ENCODE data around the gene CHTF18. TPM values are rescaled to one million over a fixed set of nuclear protein-coding genes. Genes with fewer than 3 reads are reported as not detected.
A peak's percentile ranks its signal among the peaks of the same experiment; 100 is the strongest.

The CHTF18 gene
- total RNA-seq, 2 donors from 2014 or later: 65.4 to 87.1 TPM

DNA sequence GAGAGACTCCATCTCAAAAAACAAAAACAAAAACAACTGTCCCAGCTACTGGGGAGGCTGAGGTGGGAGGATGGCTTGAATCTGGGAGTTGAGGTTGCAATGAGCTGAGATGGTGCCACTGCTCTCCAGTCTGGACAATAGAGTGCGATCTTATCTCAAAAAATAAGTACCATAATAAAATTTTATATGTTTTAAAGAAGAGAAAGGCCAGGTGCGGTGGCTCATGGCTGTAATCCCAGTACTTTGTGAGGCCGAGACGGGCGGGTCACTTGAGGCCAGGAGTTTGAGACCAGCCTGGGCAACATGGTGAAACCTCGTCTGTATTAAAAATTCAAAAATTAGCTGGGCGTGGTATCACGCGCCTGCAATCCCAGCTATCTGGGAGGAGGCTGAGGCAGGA lies 11.6 kb upstream of the CHTF18 start:
- no peaks in the 10 kb centered on the region for H3K36me3 Mint-ChIP-seq (ENCODE audit: low read depth)
- H3K4me3 Mint-ChIP-seq: no peak overlapping the region
- no peak overlapping the region for H3K27ac Mint-ChIP-seq
- no peak for ATAC-seq (replicated peaks)
- H3K4me1 Mint-ChIP-seq: no peaks in the 10 kb centered on the region
- peaks cover 3% of the 10 kb centered on the region for H3K27me3 Mint-ChIP-seq
- no peaks in the 10 kb centered on the region for H3K9me3 Mint-ChIP-seq

- ATAC-seq (replicated peaks): no peak
- peaks cover 3% of the 10 kb centered on the region for H3K27me3 Mint-ChIP-seq
- H3K4me3 Mint-ChIP-seq: no peak overlapping the region
These were observed 10.6 kb upstream of the CHTF18 start for GRCh38 chr16:777826-778225.

DNA sequence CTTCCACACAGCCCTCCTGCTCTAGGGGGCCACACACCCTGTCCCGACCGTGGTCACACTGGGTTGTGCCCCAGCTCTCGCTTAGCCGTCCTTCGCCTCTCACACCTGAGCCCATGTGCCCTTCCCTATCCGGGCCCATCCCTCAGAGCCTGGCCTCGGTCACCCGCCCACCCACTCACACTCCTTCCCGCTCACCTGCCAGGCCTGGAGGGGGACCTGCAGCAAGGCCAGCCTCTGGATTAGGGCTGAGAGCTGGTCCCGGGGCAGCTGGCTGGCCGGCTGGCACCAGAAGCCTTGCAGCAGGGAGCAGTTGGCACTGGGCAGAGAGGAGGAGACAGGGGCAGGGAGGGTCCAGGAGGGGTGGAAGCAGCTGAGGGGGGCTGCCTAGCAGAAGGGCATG lies 10.0 kb upstream of the CHTF18 start:
- no peak for ATAC-seq (replicated peaks)
- H3K27ac Mint-ChIP-seq: no peak overlapping the region
- H3K4me1 Mint-ChIP-seq: no peaks in the 10 kb centered on the region
- H3K36me3 Mint-ChIP-seq (ENCODE audit: low read depth): no peaks in the 10 kb centered on the region
- H3K27me3 Mint-ChIP-seq: peaks cover 3% of the 10 kb centered on the region
- H3K4me3 Mint-ChIP-seq: no peak overlapping the region
- no peaks in the 10 kb centered on the region for H3K9me3 Mint-ChIP-seq

More at GRCh38 chr16:777826-778225, 10.6 kb upstream of the CHTF18 start:
- Mint-ChIP-seq H3K36me3 (ENCODE audit: low read depth) (no peaks in the 10 kb centered on the region), H3K9me3 (no peaks in the 10 kb centered on the region), H3K4me1 (no peaks in the 10 kb centered on the region), H3K27ac (no peak overlapping the region)

GRCh38 chr16:778909-779527 lies 9.4 kb upstream of the CHTF18 start:
- Mint-ChIP-seq H3K36me3 (ENCODE audit: low read depth) (no peaks in the 10 kb centered on the region), H3K27me3 (peaks cover 3% of the 10 kb centered on the region)

GRCh38 chr16:779561-779960 lies 8.9 kb upstream of the CHTF18 start:
- Mint-ChIP-seq H3K4me1 (no peaks in the 10 kb centered on the region), H3K9me3 (no peaks in the 10 kb centered on the region), H3K27ac (no peak overlapping the region), H3K36me3 (ENCODE audit: low read depth) (no peaks in the 10 kb centered on the region), H3K4me3 (no peak overlapping the region), H3K27me3 (peaks cover 3% of the 10 kb centered on the region)
- no peak for ATAC-seq (replicated peaks)

More at GRCh38 chr16:778909-779527, 9.4 kb upstream of the CHTF18 start:
- peak; percentile 35 for ATAC-seq (replicated peaks)
- no peak overlapping the region for H3K4me3 Mint-ChIP-seq
- no peaks in the 10 kb centered on the region for H3K4me1 Mint-ChIP-seq
- no peak overlapping the region for H3K27ac Mint-ChIP-seq
- H3K9me3 Mint-ChIP-seq: no peaks in the 10 kb centered on the region

- no peaks in the 10 kb centered on the region for H3K4me1 Mint-ChIP-seq
- H3K27ac Mint-ChIP-seq: no peak overlapping the region
- no peak overlapping the region for H3K4me3 Mint-ChIP-seq
- ATAC-seq (replicated peaks): no peak
- H3K9me3 Mint-ChIP-seq: no peaks in the 10 kb centered on the region
- no peaks in the 10 kb centered on the region for H3K36me3 Mint-ChIP-seq (ENCODE audit: low read depth)
- peaks cover 3% of the 10 kb centered on the region for H3K27me3 Mint-ChIP-seq
These were observed 8.1 kb upstream of the CHTF18 start for GRCh38 chr16:780296-780695.

GRCh38 chr16:781346-782010 lies 6.9 kb upstream of the CHTF18 start:
- peaks cover 3% of the 10 kb centered on the region for H3K27me3 Mint-ChIP-seq
- ATAC-seq (replicated peaks): no peak
- no peaks in the 10 kb centered on the region for H3K4me1 Mint-ChIP-seq
- H3K36me3 Mint-ChIP-seq (ENCODE audit: low read depth): no peaks in the 10 kb centered on the region
- H3K27ac Mint-ChIP-seq: no peak overlapping the region
- no peaks in the 10 kb centered on the region for H3K9me3 Mint-ChIP-seq
- H3K4me3 Mint-ChIP-seq: no peak overlapping the region

DNA sequence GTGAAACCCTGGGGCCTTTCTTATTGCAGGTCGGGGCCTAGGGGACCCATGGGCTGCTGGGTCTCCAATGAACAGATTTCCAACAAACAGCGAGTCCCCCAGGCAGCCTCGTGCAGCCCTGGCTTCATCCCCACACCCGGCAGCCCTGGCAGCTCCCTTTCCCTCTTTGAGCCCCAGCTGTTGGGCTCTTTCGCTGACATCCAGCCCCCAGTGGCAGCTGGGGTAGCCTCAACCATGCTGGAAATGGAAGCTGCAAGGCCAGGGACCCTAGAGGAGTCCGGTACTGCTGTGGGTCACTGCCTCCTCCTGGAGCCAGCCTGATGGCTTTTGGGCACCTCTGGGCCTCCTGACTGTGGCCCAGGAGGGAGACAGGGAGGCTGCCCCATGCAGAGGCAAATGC lies 6.2 kb upstream of the CHTF18 start:
- H3K27ac Mint-ChIP-seq: no peak overlapping the region
- no peaks in the 10 kb centered on the region for H3K4me1 Mint-ChIP-seq
- peaks cover 3% of the 10 kb centered on the region for H3K27me3 Mint-ChIP-seq
- H3K36me3 Mint-ChIP-seq (ENCODE audit: low read depth): no peaks in the 10 kb centered on the region
- no peak overlapping the region for H3K4me3 Mint-ChIP-seq
- no peaks in the 10 kb centered on the region for H3K9me3 Mint-ChIP-seq
- no peak for ATAC-seq (replicated peaks)

DNA sequence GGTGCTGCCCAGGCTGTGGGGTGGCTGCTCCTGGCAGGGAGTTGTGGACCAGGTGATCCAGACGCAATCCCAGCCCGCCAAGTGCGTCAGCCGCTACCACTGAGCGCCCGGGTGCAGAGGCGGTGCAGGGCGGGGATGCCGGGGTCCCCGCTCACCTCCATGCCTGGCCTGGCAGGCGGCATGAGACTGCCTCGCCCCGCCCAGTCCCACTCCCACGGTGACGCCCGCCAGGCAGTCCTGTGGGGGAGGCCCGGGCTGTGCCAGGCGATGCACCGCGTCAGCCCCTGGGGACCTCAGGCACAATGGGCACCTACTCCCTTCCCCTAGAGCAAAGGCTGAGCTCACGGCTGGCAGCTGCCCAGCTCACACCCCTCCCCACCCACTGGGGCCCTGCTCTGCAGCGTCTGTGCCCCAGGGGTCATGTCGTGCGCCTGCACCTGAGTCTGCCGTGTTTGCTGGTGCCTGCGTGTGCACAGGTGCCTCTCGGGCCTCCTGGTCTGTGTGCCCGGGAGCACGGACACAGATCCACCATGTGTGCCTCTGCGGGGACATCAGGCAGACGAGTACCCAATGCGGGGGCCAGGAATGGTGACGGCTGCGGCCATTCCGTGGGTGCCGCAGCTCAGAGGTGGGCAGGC lies 5.5 kb upstream of the CHTF18 start:
- Mint-ChIP-seq H3K9me3 (no peaks in the 10 kb centered on the region), H3K36me3 (ENCODE audit: low read depth) (no peaks in the 10 kb centered on the region), H3K27ac (no peak overlapping the region), H3K4me3 (no peak overlapping the region), H3K27me3 (peaks cover under 1% of the 10 kb centered on the region), H3K4me1 (no peaks in the 10 kb centered on the region)
- no peak for ATAC-seq (replicated peaks)

DNA sequence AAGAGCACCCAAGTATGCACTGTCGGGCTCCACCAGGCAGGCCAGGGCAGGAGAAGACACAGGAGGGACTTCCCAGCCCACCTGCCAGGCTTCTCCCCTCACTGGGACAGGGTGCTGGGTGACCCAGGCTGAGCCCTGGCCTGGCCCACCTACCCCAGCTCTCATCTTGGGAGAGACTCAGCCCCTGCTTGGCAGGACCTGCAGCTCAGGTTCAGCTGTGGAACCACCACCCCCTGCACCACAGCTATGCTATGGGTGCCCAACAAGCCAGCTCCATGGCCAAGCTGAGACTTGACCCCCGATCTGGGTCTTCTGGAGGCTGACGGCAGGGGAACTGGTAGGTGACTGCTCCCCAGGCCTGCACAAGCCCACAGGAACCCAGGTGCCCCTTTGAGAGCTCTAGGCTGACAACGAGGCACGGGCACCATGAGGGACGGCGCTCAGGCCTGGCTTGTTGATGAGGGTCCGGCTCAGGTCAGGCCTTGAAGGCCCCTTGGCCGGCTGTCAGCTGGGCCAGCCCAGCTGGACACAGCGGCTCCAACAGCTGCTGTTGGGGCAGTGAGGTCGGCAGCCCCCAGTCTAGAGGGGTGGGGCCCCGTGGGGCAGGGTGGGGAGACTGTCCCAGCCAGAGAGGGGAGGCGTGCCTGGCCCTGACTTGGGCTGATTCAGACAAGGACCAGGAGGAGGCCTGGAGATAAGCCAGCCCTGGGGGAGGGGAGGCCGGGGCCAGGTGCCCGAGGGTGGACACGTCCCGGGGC lies 4.8 kb upstream of the CHTF18 start:
- Mint-ChIP-seq H3K4me3 (no peak overlapping the region), H3K36me3 (ENCODE audit: low read depth) (no peaks in the 10 kb centered on the region), H3K4me1 (no peaks in the 10 kb centered on the region), H3K9me3 (no peaks in the 10 kb centered on the region), H3K27me3 (no peaks in the 10 kb centered on the region), H3K27ac (no peak overlapping the region)
- no peak for ATAC-seq (replicated peaks)

- H3K36me3 Mint-ChIP-seq (ENCODE audit: low read depth): no peaks in the 10 kb centered on the region
- H3K27me3 Mint-ChIP-seq: no peaks in the 10 kb centered on the region
- no peak overlapping the region for H3K27ac Mint-ChIP-seq
- H3K9me3 Mint-ChIP-seq: no peaks in the 10 kb centered on the region
- no peak for ATAC-seq (replicated peaks)
- no peak overlapping the region for H3K4me3 Mint-ChIP-seq
- H3K4me1 Mint-ChIP-seq: no peaks in the 10 kb centered on the region
These were observed 4.0 kb upstream of the CHTF18 start for GRCh38 chr16:784431-784830.

GRCh38 chr16:785563-786535 lies 2.6 kb upstream of the CHTF18 start:
- Mint-ChIP-seq H3K4me3 (peak overlapping the region; percentile 79), H3K36me3 (ENCODE audit: low read depth) (peaks cover under 1% of the 10 kb centered on the region), H3K27ac (no peak overlapping the region), H3K4me1 (no peaks in the 10 kb centered on the region), H3K27me3 (no peaks in the 10 kb centered on the region), H3K9me3 (no peaks in the 10 kb centered on the region)
- ATAC-seq (replicated peaks): peak; percentile 37

DNA sequence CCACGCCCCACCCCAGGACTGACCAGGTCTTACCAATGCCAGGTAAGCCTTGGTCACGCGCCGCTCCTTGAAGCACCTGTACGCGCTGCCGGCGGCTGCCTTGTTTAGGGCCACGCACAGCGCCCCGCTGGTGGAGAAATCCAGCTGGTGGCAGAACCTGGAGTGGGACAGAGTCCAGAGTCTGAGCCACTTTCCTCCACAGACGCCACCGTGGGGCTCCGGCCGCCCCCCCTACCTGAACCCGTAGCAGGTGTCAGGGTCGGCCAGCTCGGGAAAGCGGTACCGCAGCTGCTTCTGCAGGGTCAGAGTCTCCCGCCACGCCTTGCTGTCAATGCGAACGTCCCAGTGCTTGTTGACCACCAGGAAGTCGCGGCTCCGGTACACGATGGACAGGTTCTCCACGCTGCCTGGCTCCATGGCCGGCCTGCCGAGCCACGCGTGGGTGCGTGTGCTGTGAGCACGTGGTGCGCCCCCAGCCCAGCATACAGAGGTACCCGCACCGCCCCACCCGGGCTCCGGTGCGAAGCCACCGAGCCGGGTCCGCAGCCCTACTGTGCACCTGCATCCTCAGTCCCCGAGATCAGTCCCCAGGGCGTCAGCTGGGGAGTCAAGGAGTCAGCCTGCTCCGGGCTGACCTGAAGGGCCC lies 976 bp upstream of the CHTF18 start:
- Mint-ChIP-seq H3K36me3 (ENCODE audit: low read depth) (peaks cover 12% of the 10 kb centered on the region), H3K4me1 (no peaks in the 10 kb centered on the region), H3K4me3 (peak overlapping the region; percentile 79), H3K27me3 (no peaks in the 10 kb centered on the region), H3K27ac (peak overlapping the region; percentile 56), H3K9me3 (no peaks in the 10 kb centered on the region)
- no peak for ATAC-seq (replicated peaks)
